T-helper 2 cell treated with Interferon-gamma antibody and Interleukin-4, amounts not matched to agents 100 ng/mL and 5 ng/mL, for 36 hours (primary cell): ENCODE data around the gene ATXN7L1. TPM values are rescaled to one million over a fixed set of nuclear protein-coding genes. Genes with fewer than 3 reads are reported as not detected.
"Not testable (repeated sequence)": the region's sequence is repeated elsewhere in the genome, so short reads cannot be mapped to it uniquely, and the experiment has no call there.

ENCODE experiments used
- intact Hi-C: fragments of 100-400 bp; cut with micrococcal nuclease; formaldehyde crosslinking; loops from one replicate; pipeline ENCODE4 v1.15.1; 2023
- total RNA-seq: library from RNA; stranded (reverse); gene quantifications from 2 replicates; pipeline ENCODE4 v1.2.3, GENCODE V29; 2022

ATXN7L1 gene
- total RNA-seq, 1 donor from 2014 or later, result 21.6 TPM

DNA sequence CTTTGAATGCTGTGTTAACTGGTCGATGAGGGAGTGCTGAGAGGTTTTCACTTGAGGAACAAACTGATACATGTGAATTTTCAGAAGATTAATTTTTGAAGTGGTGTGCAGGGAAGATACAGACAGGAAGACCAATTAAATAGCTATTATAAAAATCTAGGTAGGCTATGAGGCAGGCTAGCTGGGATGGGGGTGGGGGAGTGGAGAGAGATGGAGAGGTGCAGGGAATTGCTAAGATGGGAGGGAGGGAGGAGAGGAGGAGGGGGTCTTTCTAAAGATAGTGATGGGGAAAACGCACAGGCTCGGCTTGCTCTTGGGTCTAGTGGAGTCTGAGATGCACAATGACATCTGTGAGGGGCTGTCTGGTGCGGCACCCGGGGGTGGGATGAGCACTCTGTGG is 15.2 kb downstream of the ATXN7L1 start:
- intact Hi-C loops, result no loop called here

- intact Hi-C loops, result no loop called here
These were observed 15.6 kb downstream of the ATXN7L1 start for GRCh38 chr7:105860793-105861192.

DNA sequence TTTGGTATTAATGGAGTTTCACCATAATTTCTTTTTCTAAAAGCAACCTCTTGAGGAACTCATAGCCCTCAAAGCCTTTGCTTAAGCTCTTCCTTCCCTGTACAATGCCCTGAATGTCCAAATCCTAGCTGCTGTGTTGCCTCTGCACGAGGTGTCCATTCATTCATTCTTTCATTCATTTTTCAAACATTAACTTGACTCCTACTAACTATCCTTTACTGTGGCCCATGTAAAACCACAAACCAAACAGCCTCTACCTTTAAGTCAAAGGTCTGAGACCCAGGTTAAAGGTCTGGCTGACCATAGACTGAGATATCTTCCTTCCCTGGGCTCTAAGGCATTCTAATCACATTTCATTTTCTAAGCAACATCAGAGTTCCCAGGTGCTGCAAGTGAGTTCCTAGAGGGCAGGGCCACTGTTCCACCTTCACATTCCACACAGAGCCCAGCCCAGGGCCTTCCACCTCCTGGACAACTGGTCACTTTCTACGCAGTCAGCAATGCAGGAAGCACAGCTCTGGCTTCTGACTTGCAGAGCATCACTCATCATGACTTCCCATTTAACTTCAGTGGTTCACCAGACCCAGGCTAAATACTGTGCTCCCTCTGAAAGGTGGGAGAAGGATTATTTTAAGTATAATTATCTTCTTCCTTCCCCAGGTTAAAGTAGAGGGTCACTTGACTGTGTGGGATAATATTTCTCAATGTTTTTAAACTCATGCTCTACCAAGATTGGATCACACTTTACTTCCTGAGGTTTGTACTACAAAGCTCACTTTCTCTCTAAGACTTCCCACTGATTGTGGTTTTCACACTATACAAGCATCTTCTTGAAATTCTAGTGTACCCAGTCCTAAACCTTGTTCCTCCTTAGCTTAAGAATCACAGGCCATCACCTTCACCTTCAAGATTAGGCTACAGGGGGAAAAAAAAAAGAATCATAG is 19.1 kb downstream of the ATXN7L1 start:
- intact Hi-C loops, result loop anchor here (1.0 kb wide), 1 partner anchor 8 kb away; no protein-coding TSS in a partner anchor

DNA sequence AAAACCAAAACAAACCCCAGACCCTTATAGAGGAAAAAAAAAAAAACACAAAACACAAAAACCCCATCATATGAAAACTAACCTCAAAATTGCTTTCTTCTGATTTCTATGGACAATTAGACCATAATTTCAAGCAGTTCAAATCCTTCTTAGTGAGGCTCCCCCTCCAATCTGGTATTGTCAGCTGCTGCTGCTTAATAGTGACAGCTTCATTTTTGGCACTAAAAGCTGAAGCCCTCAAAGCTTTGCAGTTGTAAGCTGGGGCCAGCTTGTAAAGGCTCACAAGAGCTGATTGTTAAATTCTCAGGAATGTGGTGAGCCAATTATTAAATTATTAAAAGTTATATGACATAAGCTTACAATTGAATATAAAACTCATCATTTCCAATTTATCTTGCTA is 21.9 kb downstream of the ATXN7L1 start:
- intact Hi-C loops, result no loop called here

GRCh38 chr7:105853931-105854419 is 22.4 kb downstream of the ATXN7L1 start:
- intact Hi-C loops, result no loop called here

GRCh38 chr7:105851064-105851463 is 25.3 kb downstream of the ATXN7L1 start:
- intact Hi-C loops, result no loop called here

DNA sequence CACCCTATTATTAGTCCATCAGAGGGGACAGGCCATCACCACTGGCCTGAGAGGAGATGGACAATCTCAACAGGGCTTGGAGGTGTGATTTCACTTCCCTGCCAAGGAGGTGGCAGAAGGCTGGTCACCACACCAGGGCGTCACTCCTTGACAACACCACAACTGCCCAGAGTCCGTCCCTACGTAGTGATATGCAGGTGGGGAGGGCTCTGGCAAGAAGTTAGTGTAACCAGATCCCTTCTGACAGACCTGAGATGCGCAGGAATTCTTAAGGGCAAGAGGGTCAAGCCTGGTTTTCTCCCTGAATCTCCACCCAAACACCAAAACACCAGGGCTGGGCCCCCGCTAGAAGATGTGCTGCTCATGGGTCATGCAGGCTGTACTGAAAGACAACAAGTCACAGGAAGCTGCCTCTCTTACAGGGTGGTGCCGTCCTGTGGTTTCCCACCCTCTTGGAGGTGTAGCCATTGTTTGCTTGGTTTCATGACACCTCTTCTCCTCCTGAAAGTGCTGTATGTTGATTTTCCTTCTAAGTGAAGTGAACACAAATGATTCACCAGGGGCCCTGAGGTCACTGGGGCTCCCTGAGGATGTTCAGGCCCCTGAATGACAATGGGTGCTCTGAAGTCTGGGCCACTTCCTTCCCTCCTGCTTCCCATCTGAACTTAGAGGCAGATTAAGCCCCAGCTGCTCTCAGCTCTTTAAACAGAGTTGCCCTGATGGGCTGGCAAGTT is 27.1 kb downstream of the ATXN7L1 start:
- intact Hi-C loops, result loop anchor here (1.0 kb wide), 4 partner anchors 8 to 173 kb away; partner anchors contain the start of gene ATXN7L1

DNA sequence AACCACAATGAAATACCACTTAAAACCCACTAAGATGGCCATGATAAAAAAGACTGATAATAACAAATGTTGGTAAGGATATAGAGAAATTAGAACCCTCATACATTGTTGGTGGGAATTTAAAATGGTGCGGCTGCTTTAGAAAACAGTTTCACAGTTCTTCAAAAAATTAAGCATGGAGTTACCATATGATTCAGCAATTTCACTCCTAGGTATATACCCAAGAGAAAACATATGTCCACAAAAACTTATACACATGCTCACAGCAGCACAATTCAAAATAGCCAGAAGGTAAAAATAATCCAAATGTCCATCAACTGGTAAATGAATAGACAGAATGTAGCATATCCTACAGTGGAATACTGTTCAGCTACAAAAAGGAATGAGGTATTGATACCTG is 30.0 kb downstream of the ATXN7L1 start:
- intact Hi-C loops, result no loop called here

- intact Hi-C loops, result not testable (repeated sequence)
These were observed 31.7 kb downstream of the ATXN7L1 start for GRCh38 chr7:105844681-105845080.

- intact Hi-C loops, result no loop called here
These were observed 34.5 kb downstream of the ATXN7L1 start for GRCh38 chr7:105841866-105842265.

DNA sequence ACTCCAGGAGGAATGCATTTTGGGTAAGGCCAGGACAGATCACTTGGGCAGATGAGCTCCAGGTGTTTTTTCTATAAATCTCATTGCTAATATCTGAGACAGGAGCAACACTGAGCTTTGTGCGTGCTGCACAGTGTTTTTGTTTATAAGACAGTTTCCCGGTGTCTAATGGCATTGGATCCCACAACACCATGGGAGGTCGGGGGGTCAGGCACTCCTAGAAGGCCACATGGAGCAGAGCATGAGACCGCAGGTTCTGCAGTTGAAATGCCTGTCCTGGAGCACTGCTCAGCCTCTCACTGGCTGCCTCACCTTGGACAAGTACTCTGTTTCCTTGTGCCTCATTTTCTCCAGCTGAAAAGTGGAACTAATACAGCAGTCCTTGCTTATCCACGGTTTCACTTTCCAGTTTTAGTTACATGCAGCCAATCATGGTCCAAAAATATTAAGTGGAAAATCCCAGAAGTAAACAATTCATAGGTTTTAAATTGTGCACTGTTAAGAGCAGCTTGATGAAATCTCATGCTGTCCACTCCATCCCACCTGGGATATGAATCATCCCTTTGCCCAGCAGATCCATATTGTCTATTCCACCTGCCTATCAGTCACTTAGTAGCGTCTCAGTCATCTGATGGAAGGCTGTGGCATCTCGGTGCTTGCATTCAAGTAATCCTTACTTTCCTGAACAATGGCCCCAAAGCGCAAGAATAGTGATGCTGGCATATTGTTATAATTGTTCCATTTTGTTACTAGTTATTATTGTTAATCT is 35.2 kb downstream of the ATXN7L1 start:
- intact Hi-C loops, result no loop called here

DNA sequence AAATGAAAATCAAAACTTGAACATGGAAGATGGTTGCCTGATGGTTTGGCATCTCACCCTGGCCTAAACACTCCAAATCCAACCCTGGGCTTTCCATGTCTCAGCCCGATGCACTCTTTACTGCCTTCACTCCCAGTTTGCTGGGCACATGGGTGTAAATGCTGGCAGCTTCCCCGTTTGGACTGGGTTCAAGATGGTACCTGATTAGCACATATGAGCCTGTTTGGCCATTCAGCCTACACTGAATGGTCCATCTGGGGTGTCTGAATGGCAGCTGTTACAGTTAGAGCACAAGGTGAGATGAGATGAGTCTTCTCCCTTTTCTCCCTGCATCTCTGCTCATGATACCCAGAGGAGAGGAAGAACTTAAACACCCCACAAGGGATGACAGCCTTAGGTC is 37.1 kb downstream of the ATXN7L1 start:
- intact Hi-C loops, result no loop called here

DNA sequence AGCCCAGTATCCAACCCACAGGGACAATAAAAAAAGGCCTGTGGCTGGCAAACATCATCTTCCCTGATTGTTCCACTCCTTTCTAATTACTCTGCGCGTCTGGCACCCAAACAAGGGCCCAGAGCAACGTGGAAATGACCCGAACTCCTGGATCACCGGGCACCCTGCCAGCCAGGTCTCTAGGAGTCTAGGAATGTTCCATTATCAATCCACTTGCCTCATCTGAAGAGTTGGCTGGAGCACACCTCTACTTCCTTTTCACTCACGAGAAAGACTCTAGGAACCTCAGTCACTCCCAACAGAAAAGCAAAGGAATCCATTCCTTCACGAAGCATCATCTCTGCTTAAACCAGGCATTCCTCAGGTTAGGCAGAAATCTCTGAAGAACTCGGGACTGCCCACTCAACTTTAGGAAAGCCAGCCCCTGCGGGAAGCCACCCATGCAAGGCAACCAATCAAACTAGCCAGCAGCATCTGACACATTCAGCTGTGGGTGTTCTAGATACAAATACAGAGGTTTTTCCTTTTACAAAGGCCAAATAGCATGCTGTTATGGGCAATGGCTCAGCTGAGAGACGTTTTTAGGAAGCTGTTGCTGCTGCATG is 37.7 kb downstream of the ATXN7L1 start:
- intact Hi-C loops, result no loop called here

DNA sequence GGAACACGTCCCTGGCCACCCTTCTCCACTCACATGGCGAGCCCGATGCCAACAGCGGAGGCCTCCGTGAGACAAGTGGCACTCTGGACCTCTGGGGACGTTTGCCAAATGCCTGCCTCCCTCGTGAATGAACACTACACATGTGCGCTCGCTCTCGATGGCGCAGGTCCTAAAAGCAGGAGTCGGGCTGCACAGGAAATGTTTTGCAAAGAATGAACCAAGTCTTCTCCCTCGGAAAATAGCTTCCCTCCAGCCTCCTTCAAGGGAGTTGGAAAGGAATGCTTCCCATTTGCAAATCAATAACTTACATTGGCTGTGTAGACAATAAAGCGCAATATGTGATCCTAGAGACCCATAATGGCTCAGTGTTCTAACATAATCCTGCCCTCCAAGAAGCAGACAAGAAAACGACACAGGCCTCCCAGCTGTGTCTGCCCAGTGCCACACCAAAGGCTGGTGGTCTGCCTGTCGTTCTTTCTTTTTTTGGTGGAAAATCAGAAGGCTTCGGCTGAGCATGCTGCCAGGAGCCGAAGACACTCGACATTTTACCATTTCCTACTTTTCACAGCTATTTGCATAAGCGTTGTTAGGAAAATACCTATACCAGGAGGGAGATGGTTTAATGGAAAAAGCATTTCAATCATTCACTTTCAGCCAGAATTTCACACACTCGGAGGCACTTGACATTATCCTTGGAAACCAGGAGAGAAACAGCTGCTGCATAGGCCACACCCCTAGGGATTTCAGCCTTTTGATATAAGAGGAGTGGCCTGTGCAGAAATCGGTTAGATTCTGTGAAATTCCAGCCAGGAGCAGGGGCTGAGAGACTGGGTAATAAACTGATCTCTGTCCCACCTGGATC is 38.4 kb downstream of the ATXN7L1 start:
- intact Hi-C loops, result no loop called here

DNA sequence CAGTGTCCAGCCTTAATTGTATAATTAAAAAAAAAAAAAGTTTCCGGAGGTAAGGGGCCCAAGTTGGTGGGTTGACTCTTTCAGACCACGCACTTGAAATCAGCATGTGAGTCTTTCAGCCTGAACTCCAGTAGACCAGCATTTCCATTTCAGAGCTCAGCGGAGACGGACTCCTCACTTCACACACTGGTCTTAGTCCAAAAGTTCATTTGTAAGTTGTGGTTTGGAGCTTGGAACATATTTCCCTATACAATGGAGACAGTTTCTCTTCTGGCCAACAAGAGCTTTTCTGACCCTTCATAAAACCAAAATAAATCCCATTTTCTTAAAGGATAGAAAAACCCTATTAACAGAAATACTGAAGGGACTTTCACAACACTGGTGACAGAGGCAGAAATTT is 41.0 kb downstream of the ATXN7L1 start:
- intact Hi-C loops, result no loop called here

GRCh38 chr7:105831824-105832535 is 44.4 kb downstream of the ATXN7L1 start:
- intact Hi-C loops, result no loop called here

- intact Hi-C loops, result no loop called here
These were observed 45.1 kb downstream of the ATXN7L1 start for GRCh38 chr7:105831302-105831620.

DNA sequence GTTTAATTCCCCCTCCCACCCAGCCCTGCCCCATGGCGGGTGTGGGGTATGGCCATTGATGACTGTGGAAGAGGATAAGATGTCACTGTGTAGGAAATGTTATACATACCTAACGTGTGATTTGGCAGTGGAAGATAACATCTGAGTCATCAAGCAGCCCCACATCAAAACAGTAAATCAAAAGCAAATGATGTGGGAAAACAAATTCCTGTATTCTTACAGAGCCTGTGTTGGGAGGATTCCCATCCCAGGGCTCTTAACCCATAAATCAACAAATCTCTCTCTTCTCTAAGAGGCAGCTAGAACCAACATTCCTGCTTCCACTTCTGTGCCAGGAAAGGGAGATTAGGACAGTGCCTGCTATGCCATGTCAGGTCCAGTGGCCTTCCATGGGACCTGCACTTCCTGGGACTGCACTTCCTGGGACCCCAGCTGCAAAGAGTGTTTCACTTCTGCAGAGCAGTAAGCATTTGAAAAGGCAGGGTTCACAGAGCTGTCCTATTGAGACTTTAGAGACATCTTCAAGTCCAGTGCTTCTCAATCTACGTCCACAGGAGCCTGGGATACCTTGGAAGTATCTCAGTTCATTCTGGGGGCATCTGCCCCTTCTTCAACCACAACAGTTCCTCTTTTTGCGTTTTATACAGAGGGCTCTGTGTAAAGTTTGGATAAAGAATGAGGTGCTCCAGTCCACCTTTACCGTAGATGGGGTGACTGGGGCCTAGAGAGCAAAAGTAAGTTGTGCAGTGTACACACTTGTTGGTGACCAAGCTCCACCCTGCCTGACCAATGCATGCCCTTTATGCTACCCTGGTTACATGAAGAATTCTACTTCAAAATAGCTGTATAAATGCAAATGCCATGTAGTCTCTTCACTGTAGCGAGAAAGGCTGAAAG is 45.7 kb downstream of the ATXN7L1 start:
- intact Hi-C loops, result no loop called here
